ENCODE results near the gene ATOH8. TPM values are rescaled to one million over a fixed set of nuclear protein-coding genes. Genes with fewer than 3 reads are reported as not detected.

Gene ATOH8
- total RNA-seq, 1 experiment from 2014 or later: 0.20 TPM

- Histone ChIP-seq H3K56ac (ENCODE audit: insufficient read length, low read depth, low read length) (no peak overlapping the region), H3K14ac (ENCODE audit: insufficient read depth, low read length) (no peak overlapping the region), H3K79me1 (ENCODE audit: insufficient read depth, low read depth, low read length, poor library complexity, severe bottlenecking) (no peaks in the 10 kb centered on the region), H2BK20ac (ENCODE audit: low read depth, low read length, poor library complexity, severe bottlenecking) (no peak overlapping the region), H3K4ac (ENCODE audit: low read depth, low read length) (no peak overlapping the region), H3K18ac (ENCODE audit: insufficient read length, low read depth, low read length) (no peak overlapping the region), H4K91ac (ENCODE audit: insufficient read length, low read depth, low read length) (no peak overlapping the region), H3K27me3 (ENCODE audit: insufficient read depth, low read length) (peaks cover 2% of the 10 kb centered on the region; the same call in 1 of the 2 replicates), H2BK15ac (ENCODE audit: low read depth, low read length) (no peak overlapping the region), H4K20me1 (ENCODE audit: control insufficient read depth, insufficient read depth, insufficient read length) (peaks cover 3% of the 10 kb centered on the region), H3K9ac (ENCODE audit: extremely low read depth, insufficient read length, low read length) (no peak overlapping the region), H3K23me2 (ENCODE audit: insufficient read length, low read depth, low read length, poor library complexity, severe bottlenecking) (peaks cover 5% of the 10 kb centered on the region), H3K4me1 (ENCODE audit: insufficient read depth, low read length) (peaks cover 21% of the 10 kb centered on the region; the same call in 1 of the 2 replicates), H3K27ac (ENCODE audit: insufficient read length, low read depth, low read length) (no peak overlapping the region), H3K9me3 (ENCODE audit: control insufficient read depth, low read depth, low read length) (no peaks in the 10 kb centered on the region), H2AK5ac (ENCODE audit: insufficient read length, low read length) (no peak overlapping the region), H2AFZ (ENCODE audit: low read length) (no peak overlapping the region), H3K4me2 (ENCODE audit: insufficient read depth, insufficient read length, low read length) (no peak overlapping the region), H4K5ac (ENCODE audit: insufficient read length, low read depth, low read length) (no peak overlapping the region), H2BK12ac (ENCODE audit: insufficient read length, low read depth, low read length) (no peak overlapping the region), H2BK5ac (ENCODE audit: insufficient read length, low read length) (no peak overlapping the region), H3K79me2 (ENCODE audit: insufficient read depth, low read length) (no peaks in the 10 kb centered on the region), H4K8ac (replicated peaks; ENCODE audit: insufficient read length, low read depth, low read length) (no peak overlapping the region), H3T11ph (ENCODE audit: low read length) (no peak overlapping the region), H3K23ac (ENCODE audit: insufficient read length, low read depth, low read length) (no peak overlapping the region), H2BK120ac (ENCODE audit: low read depth, low read length, poor library complexity, severe bottlenecking) (no peak overlapping the region)
- no peak for DNase-seq
- H3K4me3 Mint-ChIP-seq: no peak overlapping the region
- no peak overlapping the region; a peak in 1 of 7 replicates for H3K27ac Mint-ChIP-seq
- H3K27me3 Mint-ChIP-seq (ENCODE audit: low read depth): peaks cover 63% of the 10 kb centered on the region
- H3K36me3 Mint-ChIP-seq (ENCODE audit: insufficient read depth in 1 of 3, low read depth in 3 of 3): no peaks in the 10 kb centered on the region; a peak in 1 of 7 replicates
- peaks cover 42 to 74% of the 10 kb centered on the region in 2 experiments for H3K4me1 Mint-ChIP-seq
- WGBS (ENCODE audit: extremely low coverage, insufficient read length, low lambda C conversion rate): no CpG with 5 or more reads among the region's 12 CpGs
- TF ChIP-seq CTCF (conservative IDR thresholded peaks at IDR 0.05): no peak
- H3K9me3 Mint-ChIP-seq: no peaks in the 10 kb centered on the region; a peak in 1 of 5 replicates
Observed at GRCh38 chr2:85767803-85768665, 14.2 kb downstream of the ATOH8 start.
